SJSA1 (cell line): ENCODE results near the gene C22orf23. TPM values are rescaled to one million over a fixed set of nuclear protein-coding genes. Genes with fewer than 3 reads are reported as not detected.
"Not testable (repeated sequence)": the region's sequence is repeated elsewhere in the genome, so short reads cannot be mapped to it uniquely, and the experiment has no call there.

Source experiments
- DNase-seq, 2 experiments: peaks; one replicate each; pipeline ENCODE4 v3.0.0-alpha.2; 2015 to 2020; ENCODE audit warnings: low spot score in 2 of 2, low read depth in 1 of 2
- H3K27ac ChIP-seq: fragments of 250-450 bp; sonication (Bioruptor Pico); 2 replicates; pipeline ENCODE4 v1.5.1; 2020; ENCODE audit warnings: mild to moderate bottlenecking, moderate library complexity
- H3K27me3 ChIP-seq: fragments of 250-450 bp; sonication (Bioruptor Pico); replicated peaks from 2 replicates; pipeline ENCODE4 v1.5.1; 2020; ENCODE audit warnings: mild to moderate bottlenecking, moderate library complexity
- H3K36me3 ChIP-seq: fragments of 250-450 bp; sonication (Bioruptor Pico); 2 replicates; pipeline ENCODE4 v1.5.1; 2020; ENCODE audit warnings: mild to moderate bottlenecking
- H3K4me1 ChIP-seq: fragments of 250-450 bp; sonication (Bioruptor Pico); replicated peaks from 2 replicates; pipeline ENCODE4 v1.6.1; 2021; ENCODE audit warnings: mild to moderate bottlenecking
- H3K4me3 ChIP-seq: fragments of 250-450 bp; sonication (Bioruptor Pico); 2 replicates; pipeline ENCODE4 v1.5.1; 2020; ENCODE audit warnings: mild to moderate bottlenecking
- H3K9me3 ChIP-seq: fragments of 250-450 bp; sonication (Bioruptor Pico); replicated peaks from 2 replicates; pipeline ENCODE4 v1.5.1; 2020; ENCODE audit warnings: mild to moderate bottlenecking
- total RNA-seq: library from RNA; depleted of rRNA; stranded (reverse); fragments of >200 nt; shearing (Covaris generic); gene quantifications from 2 replicates; pipeline ENCODE4 v1.2.3, GENCODE V29; 2014

Gene C22orf23
- total RNA-seq, 1 experiment from 2014 or later = not detected

DNA sequence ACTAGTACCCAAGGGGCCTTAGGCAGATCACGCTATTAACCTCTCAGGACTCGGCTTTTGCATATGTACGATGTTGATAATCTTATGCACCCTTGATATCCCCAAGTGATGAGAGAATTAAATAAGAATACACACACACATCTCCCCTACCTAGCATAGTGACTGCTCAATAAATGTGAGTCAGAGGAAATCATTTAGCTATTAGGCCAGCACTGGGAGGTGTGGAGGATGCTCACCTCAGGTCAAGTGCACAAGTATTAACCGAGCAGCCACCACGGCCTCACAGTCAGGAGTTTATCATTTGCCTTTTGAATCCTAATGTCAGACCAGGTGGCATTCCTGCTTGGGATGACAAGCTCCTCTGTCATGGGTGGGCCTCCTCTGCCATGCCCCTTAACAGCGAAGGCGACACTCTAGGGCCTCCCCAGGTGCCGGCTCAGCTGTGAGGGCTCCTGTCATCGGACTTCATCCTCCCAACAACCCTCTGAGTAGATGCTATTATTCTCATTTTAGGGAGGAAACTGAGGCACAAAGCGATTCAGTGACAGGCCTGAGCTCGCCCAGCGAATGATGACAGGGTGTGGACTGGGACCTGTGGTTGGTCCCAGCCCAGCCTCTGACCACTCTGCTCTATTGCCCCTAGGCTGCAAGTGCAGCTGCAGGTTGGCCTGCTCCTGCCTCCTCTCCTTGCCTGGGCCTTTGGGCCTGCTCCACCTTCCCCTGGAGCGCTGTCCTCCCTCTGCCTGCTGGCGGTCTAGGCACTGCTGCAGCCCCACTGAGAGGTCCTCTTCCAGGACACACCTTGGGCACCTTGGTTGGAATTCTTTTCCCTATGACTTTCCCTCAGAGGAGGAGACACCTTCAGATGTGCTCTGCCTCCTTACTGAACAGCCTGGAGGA is 36.0 kb upstream of the C22orf23 start:
- no peaks in the 10 kb centered on the region for H3K4me1 ChIP-seq
- no peaks in the 10 kb centered on the region for H3K36me3 ChIP-seq
- DNase-seq = no peak
- no peaks in the 10 kb centered on the region for H3K9me3 ChIP-seq
- no peak overlapping the region for H3K27ac ChIP-seq
- H3K4me3 ChIP-seq = no peak overlapping the region
- H3K27me3 ChIP-seq = no peaks in the 10 kb centered on the region

DNA sequence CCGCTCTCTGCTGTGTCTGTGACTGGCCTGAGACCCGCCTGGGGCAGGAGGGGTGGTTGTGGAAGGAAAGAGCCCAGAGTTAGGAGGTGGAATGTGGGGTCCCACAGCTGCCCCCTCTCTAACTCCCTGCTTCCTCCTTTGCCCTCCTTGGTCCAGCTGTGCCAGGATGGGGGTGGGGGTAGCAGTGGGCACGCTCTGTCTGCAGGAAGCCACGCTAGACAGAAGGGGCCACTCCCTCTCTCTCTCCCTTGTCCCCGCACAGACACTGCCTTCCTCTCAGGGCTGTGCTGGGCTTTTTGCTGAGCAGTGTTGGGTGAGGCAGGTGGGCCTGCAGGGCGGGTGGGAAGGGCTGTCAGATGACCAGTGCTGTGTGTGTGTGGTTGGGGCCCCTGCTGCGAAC is 33.0 kb upstream of the C22orf23 start:
- DNase-seq = no peak
- Histone ChIP-seq H3K27ac (no peak overlapping the region), H3K9me3 (no peaks in the 10 kb centered on the region), H3K27me3 (no peaks in the 10 kb centered on the region), H3K4me1 (no peaks in the 10 kb centered on the region), H3K4me3 (no peak overlapping the region), H3K36me3 (no peaks in the 10 kb centered on the region)

DNA sequence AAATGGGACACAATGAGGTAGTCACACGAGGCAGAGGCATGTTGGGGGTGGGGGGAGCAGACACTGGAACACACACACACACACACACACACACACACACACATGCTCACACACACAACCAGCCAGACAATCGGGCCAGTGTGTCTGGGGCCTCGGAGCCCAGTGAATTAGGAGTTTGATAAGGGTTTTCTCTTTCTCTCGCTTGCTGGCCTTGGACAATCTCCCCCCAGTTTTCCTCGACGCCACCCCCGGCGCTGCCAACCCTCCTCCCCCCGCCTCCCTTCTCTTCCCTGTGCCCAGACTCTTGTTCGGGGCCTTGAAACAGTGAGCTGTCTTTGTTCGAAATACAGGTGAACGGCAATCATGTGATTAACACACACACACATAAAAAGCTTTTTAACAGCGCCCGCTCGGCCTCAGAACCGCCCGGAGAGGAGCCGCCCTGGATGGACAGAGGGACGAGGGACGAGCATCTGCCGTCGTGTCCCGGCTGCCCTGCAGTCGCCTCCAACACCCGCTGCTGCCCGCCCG is 32.4 kb upstream of the C22orf23 start:
- Histone ChIP-seq H3K4me3 (no peak overlapping the region), H3K27ac (no peak overlapping the region), H3K4me1 (no peaks in the 10 kb centered on the region), H3K36me3 (no peaks in the 10 kb centered on the region), H3K9me3 (no peaks in the 10 kb centered on the region), H3K27me3 (no peaks in the 10 kb centered on the region)
- no peak for DNase-seq

DNA sequence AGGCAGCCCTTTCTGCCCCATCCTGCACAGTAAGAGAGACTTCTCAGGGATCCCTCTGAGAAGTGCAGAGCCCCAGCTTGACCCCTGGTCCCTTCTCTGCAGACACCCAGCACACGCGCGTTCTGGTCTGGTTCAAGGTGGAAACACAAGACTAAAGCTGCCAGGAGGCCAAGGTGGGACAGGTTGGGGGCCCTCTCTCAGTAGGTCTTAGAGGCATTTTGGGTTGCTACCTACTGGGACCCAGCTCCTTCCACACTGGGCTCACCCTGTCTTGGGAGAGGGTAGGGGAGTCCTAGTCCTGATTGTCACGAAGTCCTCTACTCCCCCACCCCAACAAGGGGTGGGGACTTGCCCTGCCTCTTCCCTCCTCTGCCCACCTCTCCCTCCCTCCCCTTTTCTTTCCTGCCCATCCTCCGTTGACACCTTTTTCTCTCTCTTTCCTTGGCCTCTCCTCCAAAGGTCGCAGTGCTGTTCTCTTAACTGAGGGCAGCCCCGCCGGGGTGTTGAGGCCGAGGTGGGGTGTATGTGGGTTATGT is 31.7 kb upstream of the C22orf23 start:
- no peaks in the 10 kb centered on the region for H3K9me3 ChIP-seq
- H3K27ac ChIP-seq = no peak overlapping the region
- no peaks in the 10 kb centered on the region for H3K4me1 ChIP-seq
- H3K4me3 ChIP-seq = no peak overlapping the region
- DNase-seq = no peak
- no peaks in the 10 kb centered on the region for H3K36me3 ChIP-seq
- no peaks in the 10 kb centered on the region for H3K27me3 ChIP-seq

DNA sequence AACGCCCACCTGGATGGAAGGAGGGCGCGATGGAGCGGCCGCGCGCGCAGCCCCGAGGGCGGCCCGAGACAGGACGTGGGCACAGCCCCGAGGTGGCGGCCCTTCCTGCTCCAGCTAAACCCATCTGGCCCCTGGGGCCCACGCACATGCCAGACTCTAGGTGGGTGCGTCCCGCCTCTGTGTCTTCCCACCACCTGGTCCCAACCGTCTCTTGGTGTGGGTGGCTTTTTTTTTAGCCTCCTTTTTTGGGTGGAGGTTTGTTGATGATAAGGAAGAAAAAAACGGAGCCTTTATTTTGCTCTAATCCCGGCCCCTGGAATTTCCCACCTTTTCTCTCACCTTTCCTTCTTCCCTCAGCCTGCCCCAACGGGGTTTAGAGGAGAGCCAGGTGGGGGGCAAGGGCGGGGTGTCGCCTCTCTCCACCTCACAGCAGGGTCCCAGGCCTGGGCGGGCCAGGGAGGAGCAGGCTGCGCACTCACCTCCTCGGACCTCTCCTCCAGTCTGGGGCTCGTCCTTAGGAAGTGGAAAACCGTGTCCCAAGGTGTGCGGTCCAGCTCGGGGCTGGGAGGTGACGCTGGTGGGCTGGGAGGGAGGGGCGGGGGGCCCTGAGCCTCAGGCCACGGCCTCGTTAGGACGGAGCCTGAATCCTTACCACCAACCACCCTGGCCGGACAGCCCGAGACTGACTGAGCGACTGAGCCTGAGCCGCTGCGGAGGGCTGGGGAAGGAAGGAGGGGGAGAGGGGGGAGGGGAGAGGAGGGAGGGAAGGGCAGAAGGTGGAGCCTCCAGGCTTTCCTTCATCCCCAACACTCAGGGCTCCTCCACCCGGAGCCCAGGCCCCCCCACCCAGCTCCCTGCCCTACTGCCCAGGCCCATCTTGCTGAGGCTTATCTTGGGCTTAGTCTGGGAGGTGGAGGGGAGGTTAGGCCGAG is 30.7 kb upstream of the C22orf23 start, which contains the start of gene SOX10:
Gene SOX10 (minus strand): TSS at position 696 of the 932 bp plus-strand sequence. CDS start 771 bp downstream, outside the sequence.
- Histone ChIP-seq H3K9me3 (no peaks in the 10 kb centered on the region), H3K27ac (no peak within 1 kb of the TSS), H3K4me1 (no peaks in the 10 kb centered on the region), H3K4me3 (no peak within 1 kb of the TSS), H3K36me3 (no peaks in the 10 kb centered on the region), H3K27me3 (no peaks in the 10 kb centered on the region)
- DNase-seq = no peak

DNA sequence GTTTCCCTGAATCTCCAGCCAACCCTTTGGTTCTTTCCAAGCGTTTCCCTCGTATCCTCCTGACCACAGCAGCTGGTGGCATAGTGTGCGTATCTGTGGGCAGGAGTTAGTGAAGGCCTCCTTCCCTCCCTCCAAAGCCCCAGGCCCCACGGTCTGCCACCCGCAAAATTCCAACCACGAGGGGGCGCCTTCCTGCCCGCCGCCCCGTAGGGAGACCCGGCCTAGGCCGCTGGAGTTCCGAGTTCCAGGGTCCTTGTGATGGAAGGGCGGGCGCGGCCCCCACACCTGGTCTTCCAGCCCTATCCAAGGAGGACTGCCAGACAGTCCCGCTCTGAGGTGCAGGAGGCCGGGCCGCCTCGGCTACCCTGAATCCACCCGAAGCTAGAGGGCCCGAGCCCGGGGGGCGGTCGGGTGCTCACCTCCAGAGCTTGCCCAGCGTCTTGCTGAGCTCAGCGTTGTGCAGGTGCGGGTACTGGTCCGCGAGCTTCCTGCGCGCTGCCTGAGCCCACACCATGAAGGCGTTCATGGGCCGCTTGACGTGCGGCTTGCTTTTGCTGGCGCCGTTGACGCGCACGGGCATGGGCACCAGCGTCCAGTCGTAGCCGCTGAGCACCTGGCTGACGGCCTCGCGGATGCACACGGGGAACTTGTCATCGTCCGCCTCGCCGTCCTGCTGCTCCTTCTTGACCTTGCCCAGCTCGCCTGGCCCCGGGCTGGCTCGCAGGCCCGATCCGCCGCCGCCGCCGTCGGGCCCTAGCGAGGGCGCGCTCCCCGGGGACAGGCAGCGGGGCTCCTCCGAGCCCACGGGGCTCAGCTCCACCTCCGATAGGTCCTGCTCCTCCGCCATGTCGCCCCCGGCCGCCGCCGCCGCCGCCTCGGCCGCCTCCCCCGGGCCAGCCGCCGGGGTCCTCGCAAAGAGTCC is 29.8 kb upstream of the C22orf23 start:
- Histone ChIP-seq H3K4me1 (no peaks in the 10 kb centered on the region), H3K27me3 (no peaks in the 10 kb centered on the region), H3K4me3 (no peak overlapping the region), H3K9me3 (no peaks in the 10 kb centered on the region), H3K27ac (no peak overlapping the region), H3K36me3 (no peaks in the 10 kb centered on the region)
- no peak for DNase-seq

DNA sequence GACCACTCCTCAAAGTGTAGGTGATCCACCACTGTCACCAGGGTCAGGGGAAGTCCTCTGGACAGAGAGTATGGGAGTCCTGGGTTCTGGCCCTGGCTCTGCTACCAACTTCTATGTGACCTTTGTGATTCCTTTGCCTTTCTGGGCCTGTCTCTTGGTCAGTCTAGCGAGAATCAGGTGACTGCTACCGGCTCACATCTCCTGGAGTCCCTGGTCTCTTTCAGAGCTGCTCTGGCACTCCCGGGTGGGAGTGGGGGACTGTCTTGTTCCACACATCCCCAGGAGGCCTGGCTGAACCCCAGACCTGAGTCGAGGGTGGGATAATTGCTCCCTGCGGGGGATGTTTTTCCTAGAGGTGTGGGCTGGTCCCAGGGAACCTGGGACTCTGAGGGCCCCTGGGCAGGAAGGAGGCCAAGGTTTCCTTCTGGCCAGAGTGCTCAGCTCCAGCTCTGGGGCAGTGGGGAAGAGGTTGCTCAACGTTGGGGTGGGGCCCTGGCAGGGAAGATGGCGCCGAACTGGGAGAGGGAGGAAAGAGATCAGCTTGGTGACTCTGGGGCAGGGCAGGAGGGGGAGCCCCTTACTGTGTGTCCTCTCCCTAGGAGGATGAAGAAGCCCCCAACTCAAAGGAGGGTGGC is 28.9 kb upstream of the C22orf23 start:
- Histone ChIP-seq H3K9me3 (no peaks in the 10 kb centered on the region), H3K27ac (no peak overlapping the region), H3K4me3 (no peak overlapping the region), H3K36me3 (no peaks in the 10 kb centered on the region), H3K4me1 (no peaks in the 10 kb centered on the region), H3K27me3 (no peaks in the 10 kb centered on the region)
- no peak for DNase-seq

DNA sequence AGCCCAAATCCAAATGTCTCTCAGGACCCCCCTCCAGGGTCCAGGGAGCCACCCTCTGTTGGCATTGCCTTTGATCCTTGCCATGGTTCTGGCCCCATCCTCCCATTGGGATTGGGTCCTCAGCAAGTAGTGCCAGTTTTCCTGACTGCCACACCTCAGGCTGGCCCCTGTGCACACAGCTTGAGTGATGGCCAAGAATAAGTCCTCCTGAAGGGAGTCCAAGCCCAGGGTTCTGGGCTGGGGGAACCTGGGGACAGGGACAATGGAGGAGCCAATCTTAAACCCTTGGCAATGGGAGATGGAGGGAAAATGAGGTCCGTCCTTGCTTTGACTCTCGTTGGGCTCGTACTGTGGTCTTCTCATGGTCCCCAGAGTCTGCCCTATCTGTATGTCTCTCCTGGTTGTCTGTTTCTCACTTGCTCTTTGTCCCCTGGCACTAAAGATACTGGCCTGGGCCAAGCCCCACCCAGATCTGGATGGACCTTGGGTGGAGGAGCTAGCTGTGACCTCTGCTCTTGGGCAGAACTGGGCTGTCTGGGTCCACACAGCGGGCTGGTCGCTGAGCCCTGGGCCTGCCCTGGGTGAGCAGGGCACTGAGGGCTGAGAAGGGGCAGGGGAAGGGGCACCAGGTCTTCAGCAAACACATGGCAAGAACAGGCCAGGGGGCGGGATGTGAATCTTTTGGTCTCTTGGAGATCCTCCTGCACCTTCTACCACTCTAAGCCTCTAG is 28.0 kb upstream of the C22orf23 start:
- H3K9me3 ChIP-seq = no peaks in the 10 kb centered on the region
- H3K27me3 ChIP-seq = no peaks in the 10 kb centered on the region
- no peaks in the 10 kb centered on the region for H3K36me3 ChIP-seq

DNA sequence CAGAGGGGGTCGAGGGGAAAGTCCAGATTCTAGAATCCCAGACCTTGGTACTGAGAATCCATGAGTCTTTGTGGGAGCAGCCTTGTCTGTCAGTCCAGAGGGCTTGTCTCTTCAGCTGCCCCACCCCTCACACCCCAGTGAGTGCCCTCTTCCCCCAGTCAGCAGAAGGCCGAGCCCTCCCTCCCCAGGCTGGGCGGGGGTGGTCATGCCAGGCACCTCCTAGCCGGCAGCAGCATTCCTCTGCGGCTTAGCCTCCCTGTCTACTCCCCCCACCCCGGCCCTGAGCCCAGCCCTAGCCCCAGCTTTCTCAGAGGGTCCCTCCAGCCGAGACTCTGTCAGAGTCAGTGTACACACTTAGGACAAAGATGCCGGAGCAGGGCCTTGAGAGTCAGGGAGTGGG is 26.4 kb upstream of the C22orf23 start:
- Histone ChIP-seq H3K27me3 (no peaks in the 10 kb centered on the region), H3K4me1 (no peaks in the 10 kb centered on the region), H3K36me3 (no peaks in the 10 kb centered on the region), H3K9me3 (no peaks in the 10 kb centered on the region), H3K27ac (no peak overlapping the region), H3K4me3 (no peak overlapping the region)
- DNase-seq = no peak

More for the DNA sequence above, 28.0 kb upstream of the C22orf23 start:
- Histone ChIP-seq H3K4me3 (no peak overlapping the region), H3K27ac (no peak overlapping the region), H3K4me1 (no peaks in the 10 kb centered on the region)
- DNase-seq = no peak

DNA sequence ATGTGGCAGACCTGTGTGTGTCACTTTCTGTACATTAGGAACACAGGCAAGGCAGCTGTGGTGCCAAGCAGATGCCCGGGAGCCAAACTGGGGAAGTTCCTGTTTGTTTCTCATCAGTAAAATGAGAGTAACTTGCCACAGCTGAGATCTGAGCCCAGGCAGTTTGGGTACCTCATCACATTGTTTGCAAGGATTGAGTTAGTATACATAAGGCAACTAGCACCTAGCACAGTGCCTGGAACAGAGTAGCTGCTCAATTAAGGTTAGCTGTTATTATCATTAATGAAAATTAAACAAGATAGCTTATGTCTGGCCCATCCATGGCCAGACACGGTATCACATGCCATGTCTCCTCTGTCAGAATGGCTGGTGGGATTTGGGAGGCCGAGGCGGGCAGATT is 23.1 kb upstream of the C22orf23 start:
- no peaks in the 10 kb centered on the region for H3K9me3 ChIP-seq
- H3K27me3 ChIP-seq = no peaks in the 10 kb centered on the region
- H3K27ac ChIP-seq = no peak overlapping the region
- no peaks in the 10 kb centered on the region; the same call in 1 of the 2 replicates for H3K36me3 ChIP-seq
- no peak for DNase-seq
- no peak overlapping the region for H3K4me3 ChIP-seq
- no peaks in the 10 kb centered on the region for H3K4me1 ChIP-seq

DNA sequence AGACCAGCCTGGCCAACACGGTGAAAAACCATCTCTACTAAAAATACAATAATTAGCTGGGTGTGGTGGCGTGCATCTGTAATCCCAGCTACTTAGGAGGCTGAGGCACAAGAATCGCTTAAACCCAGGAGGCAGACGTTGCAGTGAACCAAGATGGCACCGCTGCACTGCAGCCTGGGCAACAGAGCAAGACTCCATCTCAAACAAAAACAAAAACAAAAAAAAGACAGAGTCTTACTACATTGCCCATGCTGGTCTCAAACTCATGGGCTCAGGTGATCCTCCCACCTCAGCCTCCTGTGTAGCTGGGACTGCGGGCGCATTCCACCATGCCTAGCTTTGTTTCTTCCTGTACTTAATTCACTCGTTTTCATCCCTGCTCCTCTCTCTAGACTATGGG is 22.6 kb upstream of the C22orf23 start:
- not testable (repeated sequence) for H3K9me3 ChIP-seq, H3K36me3 ChIP-seq, H3K4me3 ChIP-seq, H3K27ac ChIP-seq, H3K4me1 ChIP-seq, DNase-seq, H3K27me3 ChIP-seq

DNA sequence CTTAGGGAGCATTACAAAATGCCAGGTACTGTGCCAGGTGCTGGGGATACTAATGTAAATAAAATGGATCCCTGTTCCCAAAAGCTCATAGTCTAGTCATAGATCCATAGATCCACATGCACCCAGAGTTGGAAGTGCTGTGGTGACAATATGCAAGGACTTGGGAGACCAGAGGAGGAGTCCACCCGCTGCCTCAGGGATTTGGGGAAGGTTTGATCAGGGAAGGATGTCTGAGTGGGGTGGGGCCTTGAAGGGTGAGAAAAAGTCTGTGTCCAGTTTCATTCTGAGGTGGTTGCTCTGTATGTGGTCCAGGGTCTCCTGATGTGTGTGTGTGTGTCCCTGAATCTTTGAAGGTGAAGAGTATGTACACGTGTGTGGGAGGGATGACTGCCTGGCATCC is 21.8 kb upstream of the C22orf23 start:
- Histone ChIP-seq H3K4me1 (no peaks in the 10 kb centered on the region), H3K27me3 (no peaks in the 10 kb centered on the region)

More for the DNA sequence above, 21.8 kb upstream of the C22orf23 start:
- no peak overlapping the region for H3K27ac ChIP-seq
- H3K4me3 ChIP-seq = no peak overlapping the region
- no peak for DNase-seq
- no peaks in the 10 kb centered on the region; the same call in 1 of the 2 replicates for H3K36me3 ChIP-seq
- no peaks in the 10 kb centered on the region for H3K9me3 ChIP-seq
